Measurements from ENCODE around the gene AGAP2.

DNA sequence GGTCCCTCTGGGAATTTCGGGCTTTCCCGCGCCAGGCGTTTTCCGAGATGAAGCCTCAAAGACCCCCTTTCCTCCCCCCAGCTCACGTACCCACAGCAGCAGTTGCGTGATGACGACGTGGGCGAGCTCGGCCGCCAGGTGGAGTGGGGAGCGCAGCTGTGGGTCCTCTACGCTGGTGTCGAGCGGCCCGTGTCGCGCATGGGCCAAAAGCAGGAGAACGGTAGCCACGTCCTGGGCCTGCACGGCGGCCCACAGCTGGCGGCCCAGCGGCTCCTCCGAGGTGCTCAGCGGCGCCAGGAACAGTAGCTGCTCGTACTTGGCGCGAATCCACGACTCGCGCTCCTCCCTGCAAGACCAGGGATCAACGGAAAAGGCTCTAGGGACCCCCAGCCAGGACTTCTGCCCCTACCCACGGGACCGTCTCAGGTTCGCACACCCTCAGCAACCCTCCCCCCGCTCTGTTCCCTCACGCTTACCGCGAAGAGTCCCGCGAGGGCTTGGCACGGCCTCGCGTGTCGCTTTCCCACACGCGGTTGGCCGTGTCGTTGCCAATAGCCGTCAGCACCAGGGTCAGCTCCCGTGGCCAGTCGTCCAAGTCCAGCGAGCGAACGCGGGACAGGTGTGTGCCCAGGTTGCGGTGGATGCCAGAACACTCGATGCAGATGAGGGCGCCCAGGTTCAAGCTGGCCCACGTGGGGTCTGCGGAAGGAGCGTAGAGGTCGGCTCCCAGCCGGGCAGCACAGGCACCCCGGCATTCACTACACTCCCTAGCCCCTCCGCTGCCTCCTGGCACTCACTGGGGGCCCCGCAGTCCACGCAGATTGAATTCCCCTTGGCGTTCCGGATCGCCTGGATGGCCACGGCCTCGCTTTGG is 11.4 kb downstream of the AGAP2 start:
- TF ChIP-seq, protein P1, sequence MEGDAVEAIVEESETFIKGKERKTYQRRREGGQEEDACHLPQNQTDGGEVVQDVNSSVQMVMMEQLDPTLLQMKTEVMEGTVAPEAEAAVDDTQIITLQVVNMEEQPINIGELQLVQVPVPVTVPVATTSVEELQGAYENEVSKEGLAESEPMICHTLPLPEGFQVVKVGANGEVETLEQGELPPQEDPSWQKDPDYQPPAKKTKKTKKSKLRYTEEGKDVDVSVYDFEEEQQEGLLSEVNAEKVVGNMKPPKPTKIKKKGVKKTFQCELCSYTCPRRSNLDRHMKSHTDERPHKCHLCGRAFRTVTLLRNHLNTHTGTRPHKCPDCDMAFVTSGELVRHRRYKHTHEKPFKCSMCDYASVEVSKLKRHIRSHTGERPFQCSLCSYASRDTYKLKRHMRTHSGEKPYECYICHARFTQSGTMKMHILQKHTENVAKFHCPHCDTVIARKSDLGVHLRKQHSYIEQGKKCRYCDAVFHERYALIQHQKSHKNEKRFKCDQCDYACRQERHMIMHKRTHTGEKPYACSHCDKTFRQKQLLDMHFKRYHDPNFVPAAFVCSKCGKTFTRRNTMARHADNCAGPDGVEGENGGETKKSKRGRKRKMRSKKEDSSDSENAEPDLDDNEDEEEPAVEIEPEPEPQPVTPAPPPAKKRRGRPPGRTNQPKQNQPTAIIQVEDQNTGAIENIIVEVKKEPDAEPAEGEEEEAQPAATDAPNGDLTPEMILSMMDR (IDR thresholded peaks at IDR 0.05; ENCODE audit: insufficient read depth, low read depth, low read length) = no peak
- TF ChIP-seq EZH2 (IDR thresholded peaks at IDR 0.05; ENCODE audit: insufficient read depth, low read length) = peak; percentile 35
